HG03095 (cell line): Measurements from ENCODE around the gene DENND2C.
A peak's percentile ranks its signal among the peaks of the same experiment; 100 is the strongest.

Experiments used
- ATAC-seq: cut with Tn5 transposase; IDR thresholded peaks from one replicate; pipeline ENCODE4 v1.9.1; 2021; ENCODE audit warnings: moderate library complexity; ENCODE audit not compliant: unreplicated experiment

The DENND2C gene

GRCh38 chr1:114677691-114678090 lies 7.8 kb upstream of the DENND2C start:
- ATAC-seq, result no peak

- ATAC-seq, result no peak
Measured at GRCh38 chr1:114676115-114676514, 6.3 kb upstream of the DENND2C start.

GRCh38 chr1:114671939-114672275 lies 2.1 kb upstream of the DENND2C start:
- ATAC-seq, result no peak

GRCh38 chr1:114671011-114671938 lies 1.4 kb upstream of the DENND2C start:
- no peak for ATAC-seq

- ATAC-seq, result peak; percentile 100
Measured at GRCh38 chr1:114670083-114671010, 498 bp upstream of the DENND2C start.

- no peak for ATAC-seq
Measured at GRCh38 chr1:114668784-114669561, 876 bp downstream of the DENND2C start.

- no peak for ATAC-seq
Measured at GRCh38 chr1:114668373-114668772, 1.5 kb downstream of the DENND2C start.

GRCh38 chr1:114666954-114667353 lies 2.9 kb downstream of the DENND2C start:
- no peak for ATAC-seq

GRCh38 chr1:114660238-114660637 lies 9.6 kb downstream of the DENND2C start:
- ATAC-seq, result no peak

- no peak for ATAC-seq
Measured at GRCh38 chr1:114651893-114652292, 18.0 kb downstream of the DENND2C start.

GRCh38 chr1:114648503-114648902 lies 21.3 kb downstream of the DENND2C start:
- no peak for ATAC-seq

- ATAC-seq, result no peak
Measured at GRCh38 chr1:114641377-114641776, 28.5 kb downstream of the DENND2C start.

- ATAC-seq, result no peak
Measured at GRCh38 chr1:114638910-114639309, 30.9 kb downstream of the DENND2C start.

GRCh38 chr1:114632427-114632826 lies 37.4 kb downstream of the DENND2C start:
- no peak for ATAC-seq

- ATAC-seq, result no peak
Measured at GRCh38 chr1:114627107-114627506, 42.7 kb downstream of the DENND2C start.

GRCh38 chr1:114623364-114623763 lies 46.5 kb downstream of the DENND2C start:
- ATAC-seq, result no peak

GRCh38 chr1:114620419-114620818 lies 49.4 kb downstream of the DENND2C start:
- ATAC-seq, result no peak

- ATAC-seq, result no peak
Measured at GRCh38 chr1:114618606-114619005, 51.2 kb downstream of the DENND2C start.

- ATAC-seq, result no peak
Measured at GRCh38 chr1:114610546-114611245, 59.2 kb downstream of the DENND2C start.

GRCh38 chr1:114609826-114610225 lies 60.0 kb downstream of the DENND2C start:
- ATAC-seq, result no peak
